HG02885 (cell line): ENCODE measurements around the gene TAP1.
"Not testable (repeated sequence)": the region's sequence is repeated elsewhere in the genome, so short reads cannot be mapped to it uniquely, and the experiment has no call there.

ENCODE experiments used
- ATAC-seq: cut with Tn5 transposase; IDR thresholded peaks from one replicate; pipeline ENCODE4 v1.9.1; 2021; ENCODE audit warnings: mild to moderate bottlenecking; ENCODE audit not compliant: unreplicated experiment, poor library complexity

Gene TAP1

DNA sequence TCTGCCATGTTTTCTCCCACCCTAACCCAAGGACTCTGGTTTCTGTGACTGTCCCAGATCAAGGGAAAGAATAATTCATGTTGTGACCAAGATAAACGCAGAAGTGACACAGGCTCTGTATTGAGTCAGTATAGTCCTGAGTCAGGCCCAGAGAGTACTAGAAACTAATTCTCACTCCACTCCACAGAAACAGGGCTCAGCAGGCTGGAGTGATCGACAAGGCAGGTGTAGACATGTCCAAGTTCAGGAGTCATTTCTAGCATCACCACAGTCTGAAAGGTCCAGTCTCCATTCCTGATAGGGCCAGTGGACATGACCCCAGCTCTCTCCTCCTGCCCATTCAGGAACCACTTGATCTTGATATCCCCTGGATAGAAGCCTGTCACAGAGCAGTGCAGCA, 39.4 kb downstream of the TAP1 start:
- ATAC-seq, result no peak

DNA sequence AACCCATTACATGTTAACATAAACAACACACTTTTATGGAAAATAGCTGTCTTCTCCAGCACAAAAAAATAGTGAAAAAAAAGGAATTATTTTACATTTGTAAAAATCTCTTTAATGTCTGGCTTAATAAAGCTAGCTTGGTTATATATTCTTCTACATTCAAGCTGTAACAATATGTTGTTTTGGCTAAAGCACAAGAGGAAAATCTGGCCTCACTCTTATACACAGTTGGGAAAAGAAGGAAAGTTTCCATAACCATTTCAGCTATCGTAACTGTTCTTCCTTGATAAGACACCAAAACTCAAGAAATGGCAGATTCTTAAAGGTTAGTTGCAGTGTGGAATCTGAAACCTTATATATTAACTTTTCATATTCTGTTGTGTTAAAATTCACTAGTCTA, 44.3 kb downstream of the TAP1 start:
- ATAC-seq, result no peak

DNA sequence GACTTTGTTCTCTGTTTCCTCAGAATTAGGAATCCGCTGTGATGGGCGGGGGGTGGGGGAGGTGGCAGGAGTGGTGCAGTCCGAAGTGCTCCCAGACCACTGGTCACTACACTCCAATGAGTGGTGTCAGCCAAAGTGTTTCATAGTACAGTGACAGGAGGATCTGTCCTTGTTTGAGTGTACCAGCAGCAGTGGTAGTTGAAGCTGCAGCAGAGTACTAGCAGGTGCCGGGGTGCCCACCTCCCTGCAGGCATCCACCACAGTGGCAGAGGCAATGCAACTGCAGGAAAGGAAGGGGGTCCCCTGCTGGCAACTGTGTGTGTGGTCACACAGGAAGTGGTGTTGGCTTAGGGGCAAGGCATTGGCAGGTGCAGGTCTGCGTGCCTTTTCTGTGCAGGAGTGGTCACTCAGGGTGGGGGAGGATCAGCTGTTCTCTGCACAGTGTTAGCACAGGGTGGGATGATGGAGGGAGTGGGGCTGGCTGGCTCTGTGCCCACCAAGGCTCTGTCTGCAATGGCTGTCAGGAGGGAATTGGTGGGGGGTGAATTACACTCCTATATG, 46.4 kb downstream of the TAP1 start:
- no peak for ATAC-seq

DNA sequence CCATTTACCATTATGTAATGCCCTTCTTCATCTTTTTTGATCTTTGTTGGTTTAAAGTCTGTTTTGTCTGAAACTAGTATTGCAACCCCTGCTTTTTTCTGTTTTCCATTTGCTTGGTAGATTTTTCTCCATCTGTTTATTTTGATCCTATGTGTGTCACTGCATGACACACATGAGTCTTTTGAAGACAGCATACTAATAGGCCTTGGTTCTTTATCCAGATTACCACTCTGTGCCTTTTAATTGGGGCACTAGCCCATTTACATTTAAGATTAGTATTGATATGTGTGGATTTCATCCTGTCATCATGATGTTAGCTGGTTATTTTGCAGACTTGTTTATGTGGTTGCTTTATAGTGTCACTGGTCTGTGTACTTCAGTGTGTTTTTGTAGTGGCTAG, 48.1 kb downstream of the TAP1 start:
- ATAC-seq, result not testable (repeated sequence)

DNA sequence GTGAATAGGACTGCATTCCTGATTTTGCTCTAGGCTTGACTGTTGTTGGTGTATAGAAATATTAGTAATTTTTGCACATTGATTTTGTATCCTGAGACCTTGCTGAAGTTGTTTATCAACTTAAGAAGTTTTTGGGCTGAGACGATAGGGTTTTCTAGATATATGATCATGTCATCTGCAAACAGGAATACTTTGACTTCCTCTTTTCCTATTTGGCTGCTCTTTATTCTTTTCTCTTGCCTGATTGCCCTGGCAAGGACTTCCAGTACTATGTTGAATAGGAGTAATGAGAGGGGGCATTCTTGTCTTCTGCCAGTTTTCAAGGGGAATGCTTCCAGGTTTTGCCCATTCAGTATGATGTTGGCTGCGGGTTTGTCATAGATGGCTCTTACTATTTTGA, 50.1 kb downstream of the TAP1 start:
- ATAC-seq, result no peak

DNA sequence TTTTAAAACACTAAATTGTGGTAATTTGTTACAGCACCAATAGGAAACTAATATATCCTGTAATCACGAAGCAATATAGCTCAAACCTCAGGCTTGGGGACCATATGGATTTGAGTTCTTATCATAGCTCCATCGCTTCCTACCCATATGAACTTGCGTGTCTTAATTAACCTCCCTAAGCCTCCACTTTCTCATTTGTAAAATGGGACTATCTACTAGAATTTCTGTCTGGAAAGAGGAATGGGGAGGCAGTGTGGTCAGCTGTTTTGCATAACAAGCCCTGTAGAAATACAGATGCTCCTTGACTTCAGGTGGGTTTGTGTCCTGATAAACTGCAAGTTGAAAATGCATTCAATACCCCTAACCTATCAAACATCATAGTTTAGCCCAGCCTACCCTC, 53.8 kb downstream of the TAP1 start:
- ATAC-seq, result no peak

DNA sequence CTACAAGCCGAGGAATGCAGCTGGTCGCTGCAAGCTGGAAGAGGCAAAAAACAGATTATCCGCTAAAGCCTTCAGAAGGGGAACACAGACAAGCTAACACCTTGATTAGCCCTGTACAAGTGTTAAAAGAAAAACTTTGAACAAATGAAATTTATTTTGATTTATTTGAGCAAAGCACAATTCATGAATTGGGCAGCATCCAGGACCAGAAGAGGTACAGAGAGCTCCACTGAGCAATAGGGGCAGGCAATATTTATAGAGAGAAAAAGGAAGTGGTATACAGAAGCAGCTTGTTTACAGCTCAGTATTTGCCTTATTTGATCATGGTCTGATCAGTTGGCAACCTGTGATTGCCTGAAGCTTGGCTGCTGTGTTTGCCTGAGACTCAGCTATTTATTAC, 54.3 kb downstream of the TAP1 start:
- no peak for ATAC-seq

DNA sequence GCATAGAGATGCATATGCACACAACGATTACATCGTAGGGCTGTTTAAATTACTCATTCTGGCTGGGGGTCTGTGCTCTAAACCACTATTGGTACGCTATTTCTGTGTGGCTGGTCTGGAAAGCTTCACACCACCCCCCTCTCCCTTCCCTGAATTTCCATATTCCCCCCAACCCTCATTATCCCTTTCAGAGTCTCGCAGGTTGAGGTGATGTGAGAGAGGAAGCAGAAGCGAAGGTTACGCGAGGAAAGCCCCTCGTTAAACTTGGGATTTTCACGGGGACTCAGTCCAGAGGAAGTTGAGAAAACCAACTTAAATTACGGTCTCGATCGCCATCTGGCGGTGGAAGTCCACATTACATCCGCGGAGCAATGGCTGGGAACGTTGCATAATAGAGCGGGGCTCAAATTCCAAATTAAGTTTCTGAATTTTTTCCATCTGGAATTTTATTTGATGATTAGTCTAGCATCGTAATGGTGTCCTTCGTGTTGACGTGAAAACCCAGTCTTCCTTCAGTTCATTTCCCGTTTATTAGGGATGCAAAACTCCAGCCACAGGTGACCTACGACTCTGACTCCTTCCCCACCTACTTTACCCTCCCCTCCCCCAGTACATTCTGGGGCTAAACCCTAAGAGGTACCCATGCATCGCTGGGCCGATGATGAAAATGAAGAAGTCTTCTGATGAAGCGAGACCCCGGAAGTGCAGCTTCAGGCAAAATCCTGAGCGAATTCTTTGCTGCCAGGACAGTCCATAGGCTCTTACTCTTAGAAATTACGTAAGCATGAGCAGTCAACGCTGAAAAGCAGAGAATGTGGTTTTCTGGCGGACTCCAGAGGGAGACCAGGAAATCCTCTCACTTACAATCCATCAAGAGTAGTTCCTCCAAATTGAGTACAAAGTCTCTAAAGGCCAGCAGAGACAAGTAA, 56.4 kb downstream of the TAP1 start:
- no peak for ATAC-seq
